ENCODE results near the gene TXNL4A.
"Not testable (repeated sequence)": the region's sequence is repeated elsewhere in the genome, so short reads cannot be mapped to it uniquely, and the experiment has no call there.

Gene TXNL4A

GRCh38 chr18:79971211-79971952 lies 17.0 kb downstream of the TXNL4A start:
- Mint-ChIP-seq H3K4me3 (peak overlapping the region; percentile 22), H3K9me3 (no peaks in the 10 kb centered on the region), H3K4me1 (peaks cover 28% of the 10 kb centered on the region), H3K27ac (ENCODE audit: low read depth) (peak overlapping the region; percentile 74), H3K27me3 (no peaks in the 10 kb centered on the region), H3K36me3 (ENCODE audit: insufficient read depth) (peaks cover 36% of the 10 kb centered on the region)
- ATAC-seq (replicated peaks; ENCODE audit: extremely low read depth, poor library complexity, severe bottlenecking) = peak; percentile 88
- peak in 1 of 2 donors; percentile 23 for DNase-seq (ENCODE audit: low spot score in 2 of 2)

GRCh38 chr18:79970419-79971133 lies 17.8 kb downstream of the TXNL4A start:
- ATAC-seq (replicated peaks; ENCODE audit: extremely low read depth, poor library complexity, severe bottlenecking) = no peak
- Mint-ChIP-seq H3K36me3 (ENCODE audit: insufficient read depth) (peaks cover 34% of the 10 kb centered on the region), H3K27ac (ENCODE audit: low read depth) (no peak overlapping the region), H3K27me3 (no peaks in the 10 kb centered on the region), H3K4me3 (no peak overlapping the region), H3K9me3 (no peaks in the 10 kb centered on the region), H3K4me1 (peaks cover 28% of the 10 kb centered on the region)
- no peak for DNase-seq (ENCODE audit: low spot score in 2 of 2)

- peaks cover 26% of the 10 kb centered on the region for H3K4me1 Mint-ChIP-seq
- DNase-seq (ENCODE audit: low spot score in 2 of 2) (no peak), ATAC-seq (replicated peaks; ENCODE audit: extremely low read depth, poor library complexity, severe bottlenecking) (no peak)
- H3K9me3 Mint-ChIP-seq = no peaks in the 10 kb centered on the region
- H3K36me3 Mint-ChIP-seq (ENCODE audit: insufficient read depth) = peaks cover 18% of the 10 kb centered on the region
- H3K4me3 Mint-ChIP-seq = peak overlapping the region; percentile 76
- peak overlapping the region; percentile 25 for H3K27ac Mint-ChIP-seq (ENCODE audit: low read depth)
- H3K27me3 Mint-ChIP-seq = no peaks in the 10 kb centered on the region
These were observed 23.1 kb downstream of the TXNL4A start for GRCh38 chr18:79965119-79965902.

GRCh38 chr18:79964330-79965118 lies 23.8 kb downstream of the TXNL4A start, which contains the start of gene HSBP1L1:
TSS of gene HSBP1L1 (plus strand) at chr18:79964643. CDS start at chr18:79964736, 93 bp downstream.
- peaks cover 16% of the 10 kb centered on the region for H3K36me3 Mint-ChIP-seq (ENCODE audit: insufficient read depth)
- DNase-seq (ENCODE audit: low spot score in 2 of 2) = peak in 1 of 2 donors; percentile 37
- H3K27ac Mint-ChIP-seq (ENCODE audit: low read depth) = peak within 1 kb of the TSS; percentile 97
- H3K9me3 Mint-ChIP-seq = no peaks in the 10 kb centered on the region
- peak; percentile 38 for ATAC-seq (replicated peaks; ENCODE audit: extremely low read depth, poor library complexity, severe bottlenecking)
- H3K4me1 Mint-ChIP-seq = peaks cover 22% of the 10 kb centered on the region
- H3K4me3 Mint-ChIP-seq = peak within 1 kb of the TSS; percentile 76
- H3K27me3 Mint-ChIP-seq = no peaks in the 10 kb centered on the region

- H3K36me3 Mint-ChIP-seq (ENCODE audit: insufficient read depth) = peaks cover 14% of the 10 kb centered on the region
- no peaks in the 10 kb centered on the region for H3K27me3 Mint-ChIP-seq
- peaks cover 20% of the 10 kb centered on the region for H3K4me1 Mint-ChIP-seq
- DNase-seq (ENCODE audit: low spot score in 2 of 2) (no peak), ATAC-seq (replicated peaks; ENCODE audit: extremely low read depth, poor library complexity, severe bottlenecking) (no peak)
- H3K27ac Mint-ChIP-seq (ENCODE audit: low read depth) = peak overlapping the region; percentile 97
- no peaks in the 10 kb centered on the region for H3K9me3 Mint-ChIP-seq
- H3K4me3 Mint-ChIP-seq = peak overlapping the region; percentile 76
These were observed 24.6 kb downstream of the TXNL4A start for GRCh38 chr18:79963658-79964329.

- Mint-ChIP-seq H3K9me3 (no peaks in the 10 kb centered on the region), H3K36me3 (ENCODE audit: insufficient read depth) (peaks cover 10% of the 10 kb centered on the region), H3K4me3 (peak overlapping the region; percentile 76), H3K27me3 (no peaks in the 10 kb centered on the region), H3K27ac (ENCODE audit: low read depth) (peak overlapping the region; percentile 97), H3K4me1 (peaks cover 20% of the 10 kb centered on the region)
- ATAC-seq (replicated peaks; ENCODE audit: extremely low read depth, poor library complexity, severe bottlenecking) = peak; percentile 89
- peak in 1 of 2 donors; percentile 73 for DNase-seq (ENCODE audit: low spot score in 2 of 2)
These were observed 25.3 kb downstream of the TXNL4A start for GRCh38 chr18:79962835-79963657.

GRCh38 chr18:79962311-79962710 lies 26.1 kb downstream of the TXNL4A start:
- Mint-ChIP-seq H3K27me3 (no peaks in the 10 kb centered on the region), H3K4me1 (peaks cover 20% of the 10 kb centered on the region), H3K36me3 (ENCODE audit: insufficient read depth) (peaks cover 10% of the 10 kb centered on the region), H3K27ac (ENCODE audit: low read depth) (peak overlapping the region; percentile 97), H3K9me3 (no peaks in the 10 kb centered on the region), H3K4me3 (no peak overlapping the region)
- ATAC-seq (replicated peaks; ENCODE audit: extremely low read depth, poor library complexity, severe bottlenecking) (no peak), DNase-seq (ENCODE audit: low spot score in 2 of 2) (no peak)

GRCh38 chr18:79961527-79962291 lies 26.7 kb downstream of the TXNL4A start:
- H3K27ac Mint-ChIP-seq (ENCODE audit: low read depth) = no peak overlapping the region
- H3K36me3 Mint-ChIP-seq (ENCODE audit: insufficient read depth) = peaks cover 10% of the 10 kb centered on the region
- no peaks in the 10 kb centered on the region for H3K9me3 Mint-ChIP-seq
- ATAC-seq (replicated peaks; ENCODE audit: extremely low read depth, poor library complexity, severe bottlenecking) (no peak), DNase-seq (ENCODE audit: low spot score in 2 of 2) (no peak)
- H3K27me3 Mint-ChIP-seq = no peaks in the 10 kb centered on the region
- peaks cover 20% of the 10 kb centered on the region for H3K4me1 Mint-ChIP-seq
- H3K4me3 Mint-ChIP-seq = no peak overlapping the region

- peaks cover 20% of the 10 kb centered on the region for H3K4me1 Mint-ChIP-seq
- H3K27ac Mint-ChIP-seq (ENCODE audit: low read depth) = no peak overlapping the region
- H3K36me3 Mint-ChIP-seq (ENCODE audit: insufficient read depth) = peaks cover 10% of the 10 kb centered on the region
- H3K27me3 Mint-ChIP-seq = no peaks in the 10 kb centered on the region
- DNase-seq (ENCODE audit: low spot score in 2 of 2) (no peak), ATAC-seq (replicated peaks; ENCODE audit: extremely low read depth, poor library complexity, severe bottlenecking) (no peak)
- H3K9me3 Mint-ChIP-seq = no peaks in the 10 kb centered on the region
- H3K4me3 Mint-ChIP-seq = no peak overlapping the region
These were observed 27.3 kb downstream of the TXNL4A start for GRCh38 chr18:79960921-79961526.

GRCh38 chr18:79960161-79960801 lies 28.1 kb downstream of the TXNL4A start:
- not testable (repeated sequence) for H3K4me3 Mint-ChIP-seq

More at GRCh38 chr18:79960161-79960801, 28.1 kb downstream of the TXNL4A start:
- H3K27me3 Mint-ChIP-seq; DNase-seq (ENCODE audit: low spot score in 2 of 2); H3K27ac Mint-ChIP-seq (ENCODE audit: low read depth); H3K9me3 Mint-ChIP-seq; ATAC-seq (replicated peaks; ENCODE audit: extremely low read depth, poor library complexity, severe bottlenecking); H3K36me3 Mint-ChIP-seq (ENCODE audit: insufficient read depth): not testable (repeated sequence)
- peaks cover 16% of the 10 kb centered on the region for H3K4me1 Mint-ChIP-seq
